Jurkat, Clone E6-1 (cell line): ENCODE results near the gene PPP1R1B.

Experiments
- DNase-seq: peaks from one replicate; pipeline ENCODE4 v3.0.0-alpha.2; 2011; ENCODE audit warnings: low read depth, low spot score
- H3K4me3 ChIP-seq: 2 replicates; pipeline ENCODE4 v1.5.1; 2011; ENCODE audit warnings: mild to moderate bottlenecking, low read length, control low read depth, moderate library complexity

The PPP1R1B gene

DNA sequence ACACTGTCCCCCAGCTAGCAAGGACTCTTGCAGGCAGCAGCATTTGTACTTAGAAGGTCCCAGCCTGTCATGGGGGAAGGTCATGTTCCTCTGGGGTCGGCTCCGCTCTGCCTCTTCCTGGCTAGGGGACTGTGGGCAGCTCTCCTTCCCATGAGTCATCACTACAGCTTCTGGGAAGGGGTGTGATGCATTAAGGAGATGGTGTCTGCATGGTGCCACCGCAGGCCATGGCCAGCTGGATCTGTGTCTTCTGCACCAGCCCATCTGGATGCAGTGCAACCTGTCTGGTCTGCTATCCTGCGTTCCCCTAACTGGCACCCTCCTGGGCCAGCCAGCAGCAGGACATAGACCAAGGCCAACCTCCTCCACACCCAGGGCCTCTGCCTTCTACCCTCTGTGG lies 16.5 kb downstream of the PPP1R1B start:
- no peak for DNase-seq
- no peak overlapping the region for H3K4me3 ChIP-seq

DNA sequence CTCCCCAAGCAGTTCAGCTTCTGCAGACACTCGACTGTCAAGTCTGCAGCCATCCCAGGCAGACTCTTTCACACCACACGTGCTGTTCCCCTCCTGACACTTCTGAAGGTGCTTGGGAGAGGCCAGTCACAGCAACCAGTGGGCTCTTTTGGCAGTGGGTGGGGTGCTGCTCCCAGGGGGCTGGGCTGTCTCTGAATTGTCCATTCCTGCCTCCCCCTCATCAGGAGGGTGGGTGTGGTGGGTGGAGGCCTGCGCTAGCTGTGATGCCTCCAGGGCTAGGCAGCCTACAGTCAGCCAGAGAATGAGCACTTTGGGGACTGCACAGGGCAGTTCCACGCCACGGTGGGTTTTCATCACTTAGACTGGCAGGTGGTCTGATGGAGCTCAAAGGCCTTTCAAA lies 20.5 kb downstream of the PPP1R1B start:
- H3K4me3 ChIP-seq, result no peak overlapping the region
- DNase-seq, result no peak

DNA sequence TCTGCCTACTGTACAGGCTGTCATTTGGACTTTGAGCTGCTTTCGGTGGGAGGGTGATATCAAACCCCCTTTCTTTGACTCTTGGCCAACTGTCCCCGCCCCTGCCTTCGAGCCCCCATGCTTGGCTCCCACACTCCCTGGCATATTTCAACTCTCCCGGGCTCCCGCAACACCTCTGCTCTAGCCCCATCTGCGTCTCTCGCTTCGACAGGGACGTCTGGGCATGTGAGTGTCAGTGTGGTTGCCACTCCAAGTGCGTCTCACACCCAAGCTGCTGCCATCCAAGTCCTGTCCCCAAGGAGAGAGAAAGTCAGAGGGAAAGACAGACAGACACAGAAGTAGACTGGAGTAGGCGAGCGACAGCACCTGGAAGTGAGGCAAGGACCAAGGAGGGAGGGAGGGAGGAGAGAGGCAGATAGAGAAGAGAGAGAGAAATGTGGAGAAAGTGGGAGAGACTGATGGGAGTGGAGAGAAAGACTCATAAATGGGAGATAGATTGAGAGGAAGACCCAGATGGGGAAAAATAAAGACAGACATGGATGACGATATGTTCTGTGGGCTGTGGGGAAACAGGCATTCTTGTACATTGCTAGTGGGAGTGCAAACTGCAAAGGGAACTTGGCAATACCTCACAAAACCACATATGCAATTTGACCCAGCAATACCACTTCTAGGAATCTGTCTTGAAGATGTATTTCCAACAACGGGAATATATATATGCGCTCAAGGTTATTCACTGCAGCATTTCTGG lies 22.0 kb downstream of the PPP1R1B start:
- DNase-seq, result no peak
- H3K4me3 ChIP-seq, result no peak overlapping the region

DNA sequence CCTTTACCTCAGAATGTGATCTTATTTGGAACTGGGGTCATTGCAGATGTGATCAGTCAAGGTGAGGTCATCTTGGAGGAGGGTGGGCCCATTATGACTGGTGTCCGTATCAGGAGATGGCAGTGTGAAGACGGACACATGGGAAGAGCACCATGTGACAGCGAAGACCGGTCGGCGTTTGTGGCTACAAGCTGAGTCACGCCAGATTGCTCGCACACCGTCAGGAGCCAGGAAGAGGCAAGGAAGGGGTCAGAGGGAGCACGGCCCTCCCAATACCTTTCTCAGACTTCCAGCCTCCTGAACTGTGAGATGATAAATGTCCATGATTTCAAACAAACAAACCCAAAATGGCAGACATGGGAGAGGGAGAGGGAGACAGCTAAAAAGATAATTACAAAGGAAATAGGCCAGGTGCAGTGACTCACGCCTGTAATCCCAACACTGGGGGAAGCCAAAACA lies 23.4 kb downstream of the PPP1R1B start:
- no peak for DNase-seq
- no peak overlapping the region for H3K4me3 ChIP-seq

DNA sequence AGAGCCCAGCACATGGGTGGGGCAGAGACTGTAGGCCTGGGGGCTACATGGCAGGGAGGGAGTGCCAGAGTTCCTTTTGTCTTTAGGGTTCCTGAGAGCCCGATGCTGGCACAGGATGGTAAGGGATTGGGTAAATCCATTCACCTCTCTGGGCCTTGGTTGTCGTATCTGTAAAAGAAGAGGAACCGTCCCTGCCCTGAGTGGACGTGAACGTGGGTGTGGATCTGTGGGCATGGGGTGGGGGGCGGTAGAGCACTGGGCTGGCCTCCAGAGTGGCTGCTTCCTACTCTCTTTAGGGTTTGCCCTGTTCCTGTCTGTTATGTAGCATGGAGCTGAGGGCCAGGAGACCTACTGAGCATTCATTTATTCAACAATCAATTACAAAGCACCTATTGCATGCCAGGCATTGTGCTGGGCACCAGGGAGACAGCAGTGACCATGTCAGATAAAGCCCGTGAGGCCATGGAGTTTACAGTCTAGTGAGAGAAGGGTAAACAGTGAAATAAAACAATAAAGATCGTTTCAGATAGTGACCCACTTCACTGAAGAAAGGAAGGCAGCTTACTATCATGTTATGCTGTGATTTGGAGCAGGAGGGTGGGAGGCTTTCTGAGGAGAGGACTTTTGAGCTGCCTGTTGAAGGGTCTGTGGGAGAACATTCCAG lies 25.3 kb downstream of the PPP1R1B start:
- H3K4me3 ChIP-seq, result no peak overlapping the region
- DNase-seq, result no peak

DNA sequence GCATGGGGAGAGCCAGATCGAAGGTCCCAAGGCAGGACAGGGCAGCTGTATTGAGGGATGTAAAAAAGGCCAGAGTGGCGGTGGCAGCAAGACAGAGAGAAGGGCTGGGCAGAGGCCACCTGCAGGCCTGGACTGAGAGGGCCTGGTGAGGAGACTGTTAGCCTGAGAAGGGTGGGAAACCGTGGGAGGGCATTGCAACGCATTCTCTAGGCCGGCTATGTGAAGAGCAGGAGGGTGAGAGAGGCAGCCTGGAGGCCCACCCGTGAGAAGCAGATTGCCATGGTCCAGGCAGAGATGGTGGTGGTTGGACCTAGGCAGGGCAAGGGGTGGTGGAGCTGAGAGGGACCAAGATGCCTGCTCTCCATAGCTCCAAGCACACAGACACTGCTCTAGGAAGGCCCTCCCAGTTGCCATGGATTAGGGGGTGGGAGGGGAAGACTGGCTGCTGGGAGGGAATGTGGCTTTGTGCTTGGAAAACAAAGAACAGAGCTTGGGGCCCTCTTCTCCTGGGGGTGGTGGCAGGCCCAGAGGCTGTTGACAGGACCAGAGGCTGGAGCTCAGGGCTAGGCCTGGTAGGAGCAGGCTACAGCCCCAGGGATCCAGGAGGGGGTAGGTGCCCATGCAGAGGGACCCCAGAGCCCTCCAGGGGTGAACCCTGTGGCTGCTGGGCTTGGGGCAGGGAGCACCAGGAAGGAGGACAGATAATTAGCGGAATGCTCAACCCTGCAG lies 26.0 kb downstream of the PPP1R1B start:
- no peak for DNase-seq
- H3K4me3 ChIP-seq, result no peak overlapping the region

DNA sequence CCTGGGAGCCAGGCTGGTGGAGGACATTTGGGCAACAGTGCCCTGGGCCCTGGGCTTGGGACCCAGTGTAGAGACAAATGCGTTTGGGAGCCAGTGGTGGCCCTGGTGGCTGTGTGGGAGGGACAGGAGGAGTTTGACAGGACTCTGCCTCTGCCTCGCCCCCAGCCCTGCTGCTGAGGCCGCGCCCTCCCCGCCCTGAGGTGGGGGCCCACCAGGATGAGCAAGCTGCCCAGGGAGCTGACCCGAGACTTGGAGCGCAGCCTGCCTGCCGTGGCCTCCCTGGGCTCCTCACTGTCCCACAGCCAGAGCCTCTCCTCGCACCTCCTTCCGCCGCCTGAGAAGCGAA lies 26.5 kb downstream of the PPP1R1B start:
- no peak overlapping the region for H3K4me3 ChIP-seq
- DNase-seq, result no peak

DNA sequence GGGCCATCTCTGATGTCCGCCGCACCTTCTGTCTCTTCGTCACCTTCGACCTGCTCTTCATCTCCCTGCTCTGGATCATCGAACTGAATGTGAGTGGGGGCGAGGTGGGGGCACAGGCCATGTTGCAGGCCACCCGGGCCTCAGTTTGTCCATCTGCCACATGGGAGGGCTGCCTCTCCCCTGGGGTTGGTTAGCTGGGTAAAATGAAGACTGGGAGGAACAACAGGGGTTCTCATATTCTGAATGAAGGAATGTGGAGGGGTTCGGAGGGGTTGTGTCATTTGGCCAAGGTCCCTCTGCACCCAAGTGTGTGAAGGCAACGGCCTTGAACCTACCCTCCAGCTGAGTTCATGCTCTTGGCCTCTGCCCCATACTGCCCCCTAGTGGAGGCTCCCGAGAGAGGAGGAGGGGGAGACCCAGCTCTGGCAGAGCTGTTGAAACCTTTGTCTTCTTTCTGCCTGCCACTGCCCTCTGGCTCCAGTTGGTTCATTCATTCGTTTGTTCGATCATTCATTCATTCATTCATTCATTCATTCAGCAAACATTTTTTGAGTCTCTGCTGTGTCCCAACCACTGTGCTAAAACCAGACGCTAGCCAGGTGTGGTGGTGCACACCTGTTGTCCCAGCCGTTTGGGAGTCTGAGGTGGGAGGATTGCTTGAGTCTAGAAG lies 27.0 kb downstream of the PPP1R1B start:
- peak; percentile 49 for DNase-seq
- H3K4me3 ChIP-seq, result no peak overlapping the region

DNA sequence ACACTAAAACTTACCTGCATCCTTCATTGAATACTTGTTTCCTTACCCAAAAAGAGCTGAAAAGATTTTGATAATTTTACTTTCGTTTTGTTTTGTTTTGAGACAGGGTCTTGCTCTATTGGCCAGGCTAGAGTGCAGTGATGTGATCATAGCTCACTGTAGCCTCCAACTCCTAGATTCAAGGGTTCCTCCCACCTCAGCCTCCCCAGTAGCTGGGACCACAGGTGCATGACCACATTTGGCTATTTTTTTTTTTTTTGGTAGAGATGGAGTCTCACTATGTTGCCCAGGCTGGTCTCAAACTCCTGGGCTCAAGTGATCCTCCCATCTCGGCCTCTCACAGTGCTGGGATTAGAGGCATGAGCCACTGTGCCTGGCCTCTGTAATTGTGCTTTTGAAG lies 28.4 kb downstream of the PPP1R1B start:
- no peak for DNase-seq
- H3K4me3 ChIP-seq, result no peak overlapping the region

DNA sequence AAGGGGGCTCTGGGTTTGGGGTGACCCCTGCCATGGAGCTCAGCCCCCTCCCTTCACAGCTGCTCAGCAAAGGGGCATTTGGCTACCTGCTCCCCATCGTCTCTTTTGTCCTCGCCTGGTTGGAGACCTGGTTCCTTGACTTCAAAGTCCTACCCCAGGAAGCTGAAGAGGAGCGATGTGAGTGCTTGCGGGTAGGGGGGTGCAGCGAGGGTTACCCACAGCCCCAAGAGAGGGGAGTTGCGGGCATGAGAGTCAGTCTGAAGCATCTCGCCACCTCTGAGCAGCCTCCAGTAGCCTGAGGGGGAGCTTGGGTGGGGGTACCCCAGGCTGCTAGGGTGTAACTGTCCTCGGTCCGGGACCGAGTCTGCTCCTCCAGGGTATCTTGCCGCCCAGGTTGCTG lies 31.6 kb downstream of the PPP1R1B start:
- DNase-seq, result no peak
- no peak overlapping the region for H3K4me3 ChIP-seq

DNA sequence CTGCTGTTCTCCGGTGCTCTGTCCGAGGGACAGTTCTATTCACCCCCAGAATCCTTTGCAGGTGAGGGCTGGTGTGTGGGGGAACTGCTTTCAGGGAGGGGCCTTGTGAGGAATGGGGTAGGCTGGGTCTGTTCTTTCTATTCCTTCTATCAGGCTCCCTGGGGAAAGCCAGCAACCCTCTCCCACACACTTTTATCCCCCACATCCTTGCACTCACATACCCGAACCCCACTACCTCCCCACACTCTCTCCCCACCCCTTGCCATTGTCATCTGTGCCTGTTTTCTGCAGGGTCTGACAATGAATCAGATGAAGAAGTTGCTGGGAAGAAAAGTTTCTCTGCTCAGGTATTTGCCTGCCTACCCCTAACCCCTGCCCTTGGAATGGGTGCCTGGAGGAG lies 32.0 kb downstream of the PPP1R1B start:
- no peak for DNase-seq

DNA sequence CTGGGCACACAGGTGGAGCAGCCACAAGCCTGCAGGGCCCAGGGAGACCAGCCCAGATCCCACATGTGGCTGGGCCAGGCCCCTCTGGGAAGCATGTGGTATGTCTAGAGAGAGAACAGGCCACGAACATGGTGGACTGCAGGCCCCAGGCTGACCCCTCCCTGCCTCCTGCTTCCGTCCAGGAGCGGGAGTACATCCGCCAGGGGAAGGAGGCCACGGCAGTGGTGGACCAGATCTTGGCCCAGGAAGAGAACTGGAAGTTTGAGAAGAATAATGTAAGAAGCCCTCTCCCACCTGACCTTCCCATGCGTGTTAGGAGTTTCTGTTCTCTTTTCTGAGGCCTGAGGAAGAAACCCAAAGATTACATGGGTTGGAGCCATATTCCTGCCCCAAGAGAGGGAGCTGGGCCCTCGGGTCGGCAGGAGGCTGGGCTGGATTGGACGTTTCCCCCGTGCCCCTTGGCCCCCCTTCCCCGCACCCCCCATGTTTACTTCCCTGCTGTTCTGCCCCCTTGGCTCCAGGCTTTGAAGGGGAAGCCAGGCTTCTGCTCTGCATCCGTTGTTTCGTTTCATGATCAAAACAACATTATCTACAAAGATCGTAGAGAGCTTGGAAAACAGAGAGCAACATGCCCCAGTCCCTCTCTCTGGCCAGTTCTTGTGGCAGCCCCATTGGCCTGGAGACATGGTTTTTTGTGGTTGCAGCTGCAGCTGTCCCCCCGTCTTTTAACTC lies 32.7 kb downstream of the PPP1R1B start:
- no peak overlapping the region for H3K4me3 ChIP-seq
- DNase-seq, result no peak

More for the DNA sequence above, 32.0 kb downstream of the PPP1R1B start:
- H3K4me3 ChIP-seq, result no peak overlapping the region

DNA sequence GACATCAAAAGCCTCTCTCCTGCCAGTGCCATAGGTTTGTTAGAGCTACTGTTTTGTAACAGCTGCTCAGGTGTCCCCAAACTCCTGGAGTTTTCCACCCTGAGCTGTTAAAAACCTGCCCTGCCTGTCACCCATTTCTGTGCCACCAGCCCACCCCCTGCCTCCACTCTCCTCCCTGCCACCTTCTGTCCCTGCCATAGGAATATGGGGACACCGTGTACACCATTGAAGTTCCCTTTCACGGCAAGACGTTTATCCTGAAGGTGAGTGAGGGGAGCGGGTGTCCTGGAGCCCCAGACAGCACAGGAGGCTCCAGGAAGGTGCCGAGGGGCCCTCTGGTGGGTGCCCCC lies 33.2 kb downstream of the PPP1R1B start:
- no peak overlapping the region for H3K4me3 ChIP-seq
- no peak for DNase-seq

DNA sequence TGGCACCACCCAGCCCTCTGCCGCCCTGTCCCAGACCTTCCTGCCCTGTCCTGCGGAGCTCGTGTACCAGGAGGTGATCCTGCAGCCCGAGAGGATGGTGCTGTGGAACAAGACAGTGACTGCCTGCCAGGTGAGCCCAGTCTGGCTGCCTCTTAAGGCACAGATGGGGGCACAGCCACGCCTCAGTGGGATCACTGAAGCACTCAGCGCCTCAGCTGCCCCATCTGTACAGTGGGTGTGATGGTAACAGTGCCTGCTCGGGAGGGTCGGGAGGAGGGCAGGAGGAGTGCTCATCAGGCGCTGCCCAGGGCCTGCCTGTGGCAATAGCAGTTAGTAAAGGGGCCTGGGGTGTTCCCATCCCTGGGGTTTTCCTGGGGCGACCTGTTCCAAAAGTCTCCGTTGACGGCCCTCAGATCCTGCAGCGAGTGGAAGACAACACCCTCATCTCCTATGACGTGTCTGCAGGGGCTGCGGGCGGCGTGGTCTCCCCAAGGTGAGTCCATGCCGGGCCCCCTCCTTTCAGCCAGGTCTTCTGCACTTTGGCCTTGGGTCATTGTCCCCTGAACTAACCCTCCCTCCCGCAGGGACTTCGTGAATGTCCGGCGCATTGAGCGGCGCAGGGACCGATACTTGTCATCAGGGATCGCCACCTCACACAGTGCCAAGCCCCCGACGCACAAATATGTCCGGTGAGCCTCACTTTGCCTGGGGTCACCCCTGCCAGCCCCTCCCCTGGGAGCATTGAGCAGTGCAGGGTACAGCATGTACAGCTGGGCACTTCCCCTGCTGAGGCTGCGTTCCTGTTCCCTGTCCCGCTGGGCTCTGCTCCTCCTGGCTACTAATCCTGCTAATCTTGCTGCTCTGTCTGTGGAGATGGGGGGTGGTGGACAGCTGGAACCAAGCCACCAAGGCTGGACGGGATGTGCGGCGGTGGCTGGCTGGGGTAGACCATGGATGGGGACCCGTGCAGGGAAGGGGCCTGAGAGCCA lies 33.9 kb downstream of the PPP1R1B start:
- H3K4me3 ChIP-seq, result no peak overlapping the region
- DNase-seq, result no peak

DNA sequence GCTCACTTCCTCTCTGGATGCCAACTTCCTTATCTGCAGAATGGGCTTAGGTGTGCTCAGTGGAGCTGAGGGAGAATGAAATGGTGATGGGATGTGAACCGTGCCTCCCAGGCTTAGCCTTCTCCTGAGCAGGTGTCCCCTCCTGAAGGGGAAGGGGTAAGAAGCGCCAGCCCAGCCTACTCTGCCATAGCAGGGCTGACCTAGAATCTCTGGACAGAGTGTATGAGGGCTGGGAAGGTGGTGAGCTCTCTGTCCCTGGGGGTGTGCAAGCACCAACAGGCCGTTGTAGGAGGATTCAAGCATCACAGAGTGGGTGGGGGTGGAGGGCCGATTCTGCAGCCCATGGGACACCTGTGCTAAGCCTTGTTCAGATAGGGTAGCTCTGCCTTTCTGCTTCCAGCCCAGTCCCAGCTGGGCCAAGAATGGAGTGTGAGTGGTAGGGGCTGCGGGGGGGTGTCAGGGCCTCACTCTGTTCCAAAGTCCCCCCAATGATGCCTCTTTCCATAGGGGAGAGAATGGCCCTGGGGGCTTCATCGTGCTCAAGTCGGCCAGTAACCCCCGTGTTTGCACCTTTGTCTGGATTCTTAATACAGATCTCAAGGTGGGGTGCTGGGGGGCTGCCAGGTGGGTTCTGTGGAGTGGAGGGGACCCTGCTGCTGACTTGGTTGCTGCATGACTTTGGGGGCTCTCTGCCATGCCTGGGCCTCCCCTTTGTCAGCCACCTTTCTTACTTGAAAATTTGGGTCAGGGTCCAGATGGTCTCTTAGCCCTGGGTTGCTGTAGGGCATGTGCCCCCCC lies 35.2 kb downstream of the PPP1R1B start:
- no peak overlapping the region for H3K4me3 ChIP-seq
- DNase-seq, result no peak

DNA sequence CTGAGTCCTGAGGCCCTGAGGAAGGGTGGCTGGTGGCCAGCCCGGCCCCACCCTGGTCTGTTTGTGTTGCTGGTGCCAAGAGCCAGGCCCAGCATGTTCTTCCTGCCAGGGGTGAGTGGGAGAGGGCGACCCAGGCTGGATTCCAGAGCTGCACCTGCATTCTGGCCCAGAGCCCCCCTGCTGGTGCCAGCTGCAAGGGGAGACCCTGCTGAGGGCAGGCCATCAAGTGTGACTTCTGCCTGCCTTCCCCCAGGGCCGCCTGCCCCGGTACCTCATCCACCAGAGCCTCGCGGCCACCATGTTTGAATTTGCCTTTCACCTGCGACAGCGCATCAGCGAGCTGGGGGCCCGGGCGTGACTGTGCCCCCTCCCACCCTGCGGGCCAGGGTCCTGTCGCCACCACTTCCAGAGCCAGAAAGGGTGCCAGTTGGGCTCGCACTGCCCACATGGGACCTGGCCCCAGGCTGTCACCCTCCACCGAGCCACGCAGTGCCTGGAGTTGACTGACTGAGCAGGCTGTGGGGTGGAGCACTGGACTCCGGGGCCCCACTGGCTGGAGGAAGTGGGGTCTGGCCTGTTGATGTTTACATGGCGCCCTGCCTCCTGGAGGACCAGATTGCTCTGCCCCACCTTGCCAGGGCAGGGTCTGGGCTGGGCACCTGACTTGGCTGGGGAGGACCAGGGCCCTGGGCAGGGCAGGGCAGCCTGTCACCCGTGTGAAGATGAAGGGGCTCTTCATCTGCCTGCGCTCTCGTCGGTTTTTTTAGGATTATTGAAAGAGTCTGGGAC lies 36.0 kb downstream of the PPP1R1B start:
- no peak overlapping the region for H3K4me3 ChIP-seq
- DNase-seq, result no peak

DNA sequence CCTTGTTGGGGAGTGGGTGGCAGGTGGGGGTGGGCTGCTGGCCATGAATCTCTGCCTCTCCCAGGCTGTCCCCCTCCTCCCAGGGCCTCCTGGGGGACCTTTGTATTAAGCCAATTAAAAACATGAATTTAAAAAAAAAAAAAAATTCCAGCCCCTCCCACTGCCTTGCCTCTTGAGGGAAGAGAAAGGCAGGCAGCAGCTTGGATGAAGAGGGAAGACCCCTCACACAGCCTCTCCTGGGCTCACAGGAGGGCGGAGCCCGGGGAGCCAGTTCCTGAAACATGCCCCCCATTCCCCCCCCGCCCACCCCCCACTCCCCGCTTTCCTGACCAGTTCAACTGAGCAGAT lies 36.6 kb downstream of the PPP1R1B start:
- H3K4me3 ChIP-seq, result no peak overlapping the region
- DNase-seq, result no peak
